Neural crest cell (in vitro differentiated cells): ENCODE measurements around the gene MED12L. TPM values are rescaled to one million over a fixed set of nuclear protein-coding genes. Genes with fewer than 3 reads are reported as not detected.

Source experiments
- DNase-seq: peaks from one replicate; pipeline ENCODE4 v3.0.0; 2021; ENCODE audit warnings: low read depth, mixed read lengths, low spot score
- H3K27ac Mint-ChIP-seq: one replicate; pipeline ENCODE4 v1.8.0; 2021; ENCODE audit warnings: mild to moderate bottlenecking, mixed read lengths; ENCODE audit not compliant: unreplicated experiment
- H3K27me3 Mint-ChIP-seq: 2 replicates; pipeline ENCODE4 v1.8.0; 2021; ENCODE audit warnings: low read depth, mild to moderate bottlenecking, mixed read lengths
- H3K36me3 Mint-ChIP-seq: 2 replicates; pipeline ENCODE4 v1.8.0; 2021; ENCODE audit warnings: low read depth, mild to moderate bottlenecking, mixed read lengths
- H3K4me1 Mint-ChIP-seq: 2 replicates; pipeline ENCODE4 v1.8.0; 2021; ENCODE audit warnings: mixed read lengths
- H3K4me3 Mint-ChIP-seq: one replicate; pipeline ENCODE4 v1.8.0; 2021; ENCODE audit warnings: mild to moderate bottlenecking, mixed read lengths
- H3K9me3 Mint-ChIP-seq: 2 replicates; pipeline ENCODE4 v1.8.0; 2021; ENCODE audit warnings: mixed read lengths
- total RNA-seq: library from RNA; stranded (reverse); gene quantifications from 2 replicates; pipeline ENCODE4 v1.2.1, GENCODE V29; 2021
- TF ChIP-seq, protein P1 (sequence below): fragments of 200-600 bp; sonication (generic); conservative IDR thresholded peaks from 2 replicates; pipeline ENCODE4 v1.5.0; 2021; ENCODE audit warnings: antibody characterized with exemption, mild to moderate bottlenecking

MED12L gene
- total RNA-seq, 1 donor from 2014 or later, result 12.2 TPM

GRCh38 chr3:151085889-151086483 is 522 bp downstream of the MED12L start:
- Mint-ChIP-seq H3K27me3 (peaks cover 33% of the 10 kb centered on the region), H3K36me3 (no peaks in the 10 kb centered on the region), H3K9me3 (no peaks in the 10 kb centered on the region), H3K4me3 (peak overlapping the region; percentile 99), H3K4me1 (peaks cover 13% of the 10 kb centered on the region), H3K27ac (no peak overlapping the region)
- TF ChIP-seq, protein P1, sequence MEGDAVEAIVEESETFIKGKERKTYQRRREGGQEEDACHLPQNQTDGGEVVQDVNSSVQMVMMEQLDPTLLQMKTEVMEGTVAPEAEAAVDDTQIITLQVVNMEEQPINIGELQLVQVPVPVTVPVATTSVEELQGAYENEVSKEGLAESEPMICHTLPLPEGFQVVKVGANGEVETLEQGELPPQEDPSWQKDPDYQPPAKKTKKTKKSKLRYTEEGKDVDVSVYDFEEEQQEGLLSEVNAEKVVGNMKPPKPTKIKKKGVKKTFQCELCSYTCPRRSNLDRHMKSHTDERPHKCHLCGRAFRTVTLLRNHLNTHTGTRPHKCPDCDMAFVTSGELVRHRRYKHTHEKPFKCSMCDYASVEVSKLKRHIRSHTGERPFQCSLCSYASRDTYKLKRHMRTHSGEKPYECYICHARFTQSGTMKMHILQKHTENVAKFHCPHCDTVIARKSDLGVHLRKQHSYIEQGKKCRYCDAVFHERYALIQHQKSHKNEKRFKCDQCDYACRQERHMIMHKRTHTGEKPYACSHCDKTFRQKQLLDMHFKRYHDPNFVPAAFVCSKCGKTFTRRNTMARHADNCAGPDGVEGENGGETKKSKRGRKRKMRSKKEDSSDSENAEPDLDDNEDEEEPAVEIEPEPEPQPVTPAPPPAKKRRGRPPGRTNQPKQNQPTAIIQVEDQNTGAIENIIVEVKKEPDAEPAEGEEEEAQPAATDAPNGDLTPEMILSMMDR, result no peak
- peak; percentile 51 for DNase-seq

DNA sequence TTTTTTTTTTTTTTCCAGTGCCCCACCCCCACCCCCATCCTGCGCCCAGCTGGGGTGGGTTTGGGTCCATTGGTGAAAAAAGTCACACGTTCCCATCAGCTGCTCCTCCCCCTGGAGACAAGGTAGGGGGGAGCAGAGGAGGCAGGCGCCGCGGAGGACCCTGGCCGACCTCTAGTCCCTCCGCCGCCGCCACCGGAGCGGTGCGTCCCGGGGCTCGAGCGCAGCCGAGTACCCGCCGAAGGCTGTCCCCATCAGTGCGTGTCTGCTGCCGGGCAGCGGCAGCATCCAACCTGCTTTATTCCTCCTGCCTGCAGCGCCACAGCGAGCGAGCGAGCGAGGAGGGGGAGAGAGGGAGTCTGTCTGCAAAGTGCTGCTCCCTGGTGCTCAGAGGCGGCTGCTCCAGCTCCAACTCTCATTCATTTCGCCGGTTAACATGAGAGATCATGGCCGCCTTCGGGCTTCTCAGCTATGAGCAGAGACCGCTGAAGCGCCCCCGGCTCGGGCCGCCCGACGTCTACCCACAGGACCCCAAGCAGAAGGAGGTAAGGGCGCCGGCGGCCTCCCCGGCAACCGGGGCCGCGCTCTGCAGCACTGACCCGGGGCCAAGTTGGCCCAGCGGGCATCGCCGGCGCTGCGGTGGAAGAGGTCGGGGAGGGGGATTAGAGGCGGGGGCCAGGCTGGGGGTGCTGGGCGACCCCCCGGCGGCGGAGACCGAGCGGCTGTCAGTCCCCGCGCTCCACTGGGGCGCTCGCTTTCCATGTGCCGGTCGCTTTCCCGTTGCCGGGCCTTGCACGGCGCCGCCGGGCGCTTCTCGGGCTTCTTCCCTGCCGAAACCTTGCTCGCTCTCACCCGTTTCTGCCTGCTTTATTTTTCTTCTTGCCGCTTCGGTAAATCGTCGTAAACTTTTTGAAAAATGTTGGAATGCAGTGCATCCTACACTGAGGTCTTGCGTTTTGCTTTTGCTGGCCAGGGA is 1.3 kb downstream of the MED12L start:
- DNase-seq, result peak; percentile 65
- H3K27ac Mint-ChIP-seq, result peak overlapping the region; percentile 86
- TF ChIP-seq, protein P1, result peak; percentile 63
- no peaks in the 10 kb centered on the region for H3K9me3 Mint-ChIP-seq
- peak overlapping the region; percentile 99 for H3K4me3 Mint-ChIP-seq
- peaks cover 33% of the 10 kb centered on the region for H3K27me3 Mint-ChIP-seq
- no peaks in the 10 kb centered on the region for H3K36me3 Mint-ChIP-seq
- H3K4me1 Mint-ChIP-seq, result peaks cover 13% of the 10 kb centered on the region

DNA sequence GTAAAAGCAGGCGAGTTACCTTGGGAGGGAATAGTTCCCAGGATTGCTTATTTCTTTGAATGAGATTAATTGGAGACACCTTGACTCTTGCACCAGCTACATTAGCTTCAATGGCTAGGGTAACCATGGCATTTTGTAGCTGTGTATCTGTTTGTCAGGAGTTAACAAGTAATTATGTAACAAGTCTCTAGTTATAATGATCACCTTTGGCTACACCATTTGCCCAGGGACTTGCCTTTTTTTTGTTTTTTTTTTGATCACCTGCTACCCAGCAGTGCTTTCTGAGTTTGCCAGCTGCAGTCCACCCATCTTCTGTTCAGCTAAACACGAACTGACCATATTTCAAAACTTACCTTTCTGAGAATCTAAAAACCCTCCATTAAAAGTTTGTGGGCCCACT is 2.2 kb downstream of the MED12L start:
- no peak overlapping the region for H3K27ac Mint-ChIP-seq
- H3K4me3 Mint-ChIP-seq, result peak overlapping the region; percentile 92
- peaks cover 27% of the 10 kb centered on the region for H3K27me3 Mint-ChIP-seq
- no peaks in the 10 kb centered on the region for H3K9me3 Mint-ChIP-seq
- TF ChIP-seq, protein P1, result no peak
- no peak for DNase-seq
- H3K36me3 Mint-ChIP-seq, result no peaks in the 10 kb centered on the region
- H3K4me1 Mint-ChIP-seq, result peaks cover 13% of the 10 kb centered on the region

GRCh38 chr3:151091685-151092345 is 6.4 kb downstream of the MED12L start:
- no peak for DNase-seq
- H3K27ac Mint-ChIP-seq, result no peak overlapping the region
- H3K4me3 Mint-ChIP-seq, result peak overlapping the region; percentile 29
- peaks cover 2% of the 10 kb centered on the region for H3K27me3 Mint-ChIP-seq
- no peaks in the 10 kb centered on the region for H3K36me3 Mint-ChIP-seq
- TF ChIP-seq, protein P1, result no peak
- H3K4me1 Mint-ChIP-seq, result peaks cover 10% of the 10 kb centered on the region
- H3K9me3 Mint-ChIP-seq, result no peaks in the 10 kb centered on the region

DNA sequence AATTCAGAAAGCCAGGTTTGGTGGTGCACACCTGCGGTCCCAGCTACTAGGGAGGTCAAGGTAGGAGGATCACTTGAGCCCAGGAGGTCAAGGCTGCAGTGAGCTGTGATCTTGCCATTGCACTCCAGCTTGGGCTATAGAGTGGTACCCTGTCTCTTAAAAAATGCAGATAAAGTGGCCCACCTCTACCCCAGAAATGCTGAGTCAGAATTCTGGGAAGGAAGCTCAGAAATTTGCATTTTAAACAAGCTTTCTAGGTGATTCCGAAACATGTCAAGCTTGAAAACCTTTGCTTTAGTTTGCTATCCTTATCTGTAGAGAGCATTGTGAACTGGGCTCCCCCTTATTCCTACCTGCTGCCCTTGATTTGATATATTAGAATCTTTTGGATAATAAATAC is 7.7 kb downstream of the MED12L start:
- DNase-seq, result no peak
- no peaks in the 10 kb centered on the region for H3K27me3 Mint-ChIP-seq
- peaks cover 4% of the 10 kb centered on the region for H3K36me3 Mint-ChIP-seq
- H3K9me3 Mint-ChIP-seq, result no peaks in the 10 kb centered on the region
- no peak overlapping the region for H3K27ac Mint-ChIP-seq
- TF ChIP-seq, protein P1, result no peak
- H3K4me1 Mint-ChIP-seq, result no peaks in the 10 kb centered on the region
- H3K4me3 Mint-ChIP-seq, result no peak overlapping the region
